ENCODE measurements around the gene KIF16B.
"Not testable (repeated sequence)": the region's sequence is repeated elsewhere in the genome, so short reads cannot be mapped to it uniquely, and the experiment has no call there.

The KIF16B gene

GRCh38 chr20:16475225-16475624, 98.0 kb downstream of the KIF16B start:
- DNase-seq = no peak

- DNase-seq = no peak
Observed at GRCh38 chr20:16474363-16474762, 98.9 kb downstream of the KIF16B start.

- DNase-seq = no peak
Observed at GRCh38 chr20:16472045-16472872, 101.0 kb downstream of the KIF16B start.

GRCh38 chr20:16469395-16469905, 103.8 kb downstream of the KIF16B start:
- no peak for DNase-seq

GRCh38 chr20:16462711-16463110, 110.5 kb downstream of the KIF16B start:
- no peak for DNase-seq

GRCh38 chr20:16459019-16459700, 114.1 kb downstream of the KIF16B start:
- no peak for DNase-seq

- no peak for DNase-seq
Observed at GRCh38 chr20:16457514-16457913, 115.7 kb downstream of the KIF16B start.

- DNase-seq = no peak
Observed at GRCh38 chr20:16455324-16455723, 117.9 kb downstream of the KIF16B start.

GRCh38 chr20:16451982-16452381, 121.3 kb downstream of the KIF16B start:
- DNase-seq = no peak

GRCh38 chr20:16451001-16451400, 122.2 kb downstream of the KIF16B start:
- DNase-seq = no peak

GRCh38 chr20:16446991-16447390, 126.3 kb downstream of the KIF16B start:
- DNase-seq = no peak

- DNase-seq = no peak
Observed at GRCh38 chr20:16446246-16446645, 127.0 kb downstream of the KIF16B start.

GRCh38 chr20:16445482-16445881, 127.8 kb downstream of the KIF16B start:
- DNase-seq = no peak

GRCh38 chr20:16444057-16444777, 129.0 kb downstream of the KIF16B start:
- DNase-seq = no peak

- DNase-seq = no peak
Observed at GRCh38 chr20:16441546-16442164, 131.6 kb downstream of the KIF16B start.

GRCh38 chr20:16440686-16441085, 132.6 kb downstream of the KIF16B start:
- no peak for DNase-seq

GRCh38 chr20:16439540-16439939, 133.7 kb downstream of the KIF16B start:
- DNase-seq = not testable (repeated sequence)

GRCh38 chr20:16438100-16438499, 135.1 kb downstream of the KIF16B start:
- no peak for DNase-seq

GRCh38 chr20:16437387-16437996, 135.8 kb downstream of the KIF16B start:
- DNase-seq = no peak

- DNase-seq = no peak
Observed at GRCh38 chr20:16434062-16434664, 139.1 kb downstream of the KIF16B start.

- DNase-seq = no peak
Observed at GRCh38 chr20:16433293-16433580, 140.0 kb downstream of the KIF16B start.
